SKM-1 (cell line): ENCODE results near the gene MOGAT2.
"Not testable (repeated sequence)": the region's sequence is repeated elsewhere in the genome, so short reads cannot be mapped to it uniquely, and the experiment has no call there.

Source experiments
- DNase-seq: peaks from one replicate; lab custom pipeline; 2025; ENCODE audit not compliant: unreplicated experiment; lab: John Stamatoyannopoulos, UW

MOGAT2 gene

GRCh38 chr11:75718419-75719339, 1.0 kb downstream of the MOGAT2 start:
- no peak for DNase-seq

GRCh38 chr11:75719340-75720239, 2.0 kb downstream of the MOGAT2 start:
- no peak for DNase-seq

- no peak for DNase-seq
These were observed 3.0 kb downstream of the MOGAT2 start for GRCh38 chr11:75720639-75721038.

- no peak for DNase-seq
These were observed 4.4 kb downstream of the MOGAT2 start for GRCh38 chr11:75721852-75722668.

- DNase-seq = no peak
These were observed 5.0 kb downstream of the MOGAT2 start for GRCh38 chr11:75722669-75723042.

GRCh38 chr11:75725547-75726320, 8.1 kb downstream of the MOGAT2 start:
- no peak for DNase-seq

- no peak for DNase-seq
These were observed 11.4 kb downstream of the MOGAT2 start for GRCh38 chr11:75728992-75729391.

GRCh38 chr11:75731095-75731494, 13.5 kb downstream of the MOGAT2 start:
- DNase-seq = no peak

GRCh38 chr11:75733071-75733430, 15.4 kb downstream of the MOGAT2 start:
- DNase-seq = no peak

GRCh38 chr11:75733431-75734107, 15.9 kb downstream of the MOGAT2 start:
- DNase-seq = no peak

GRCh38 chr11:75734491-75735180, 17.0 kb downstream of the MOGAT2 start:
- no peak for DNase-seq

- DNase-seq = no peak
These were observed 17.7 kb downstream of the MOGAT2 start for GRCh38 chr11:75735181-75735845.

GRCh38 chr11:75737314-75737713, 19.7 kb downstream of the MOGAT2 start:
- no peak for DNase-seq

GRCh38 chr11:75740681-75741080, 23.0 kb downstream of the MOGAT2 start:
- no peak for DNase-seq

GRCh38 chr11:75743159-75743558, 25.5 kb downstream of the MOGAT2 start:
- DNase-seq = not testable (repeated sequence)

GRCh38 chr11:75743711-75744563, 26.3 kb downstream of the MOGAT2 start:
- no peak for DNase-seq

- DNase-seq = no peak
These were observed 28.2 kb downstream of the MOGAT2 start for GRCh38 chr11:75745807-75746206.
